NCI-H1092 treated with DMSO at 0.1 percent for 48 hours (cell line): ENCODE data around the gene FTL.

Experiments
- DNase-seq: peaks from one replicate; lab custom pipeline; 2025; lab: John Stamatoyannopoulos, UW

Gene FTL

GRCh38 chr19:48965806-48966540 lies 864 bp downstream of the FTL start:
- DNase-seq: peak; percentile 83

GRCh38 chr19:48966541-48967345 lies 1.6 kb downstream of the FTL start:
- DNase-seq: no peak

GRCh38 chr19:48967346-48968178 lies 2.5 kb downstream of the FTL start:
- DNase-seq: no peak

GRCh38 chr19:48968179-48968661 lies 3.1 kb downstream of the FTL start:
- no peak for DNase-seq

- no peak for DNase-seq
Observed at GRCh38 chr19:48968813-48969218, 3.7 kb downstream of the FTL start.

GRCh38 chr19:48969276-48970138 lies 4.4 kb downstream of the FTL start:
- DNase-seq: no peak

- no peak for DNase-seq
Observed at GRCh38 chr19:48970139-48970766, 5.1 kb downstream of the FTL start.

GRCh38 chr19:48970923-48971395 lies 5.8 kb downstream of the FTL start:
- DNase-seq: peak; percentile 42

- DNase-seq: no peak
Observed at GRCh38 chr19:48975947-48976847, 11.1 kb downstream of the FTL start.

- no peak for DNase-seq
Observed at GRCh38 chr19:48977061-48977460, 12.0 kb downstream of the FTL start.

GRCh38 chr19:48982280-48982679 lies 17.2 kb downstream of the FTL start:
- no peak for DNase-seq

- no peak for DNase-seq
Observed at GRCh38 chr19:48985711-48986110, 20.6 kb downstream of the FTL start.

GRCh38 chr19:48986211-48986610 lies 21.1 kb downstream of the FTL start:
- no peak for DNase-seq

GRCh38 chr19:48987323-48987722 lies 22.2 kb downstream of the FTL start:
- no peak for DNase-seq

- no peak for DNase-seq
Observed at GRCh38 chr19:48988286-48988685, 23.2 kb downstream of the FTL start.

- DNase-seq: no peak
Observed at GRCh38 chr19:48988860-48989259, 23.8 kb downstream of the FTL start.

GRCh38 chr19:48989701-48990291 lies 24.7 kb downstream of the FTL start:
- DNase-seq: no peak

- DNase-seq: no peak
Observed at GRCh38 chr19:48990400-48990799, 25.3 kb downstream of the FTL start.

GRCh38 chr19:48991011-48991609 lies 26.0 kb downstream of the FTL start:
- DNase-seq: no peak
